Mucosa of descending colon (tissue), 3 donors: ENCODE measurements around the gene GSC2. TPM values are rescaled to one million over a fixed set of nuclear protein-coding genes. Genes with fewer than 3 reads are reported as not detected.
"Not testable (repeated sequence)": the region's sequence is repeated elsewhere in the genome, so short reads cannot be mapped to it uniquely, and the experiment has no call there.

Experiments
- ATAC-seq: fragments of 200-7000 bp; cut with Tn5 transposase; one replicate; pipeline ENCODE4 v1.9.1; 2020; ENCODE audit warnings: mild to moderate bottlenecking, moderate library complexity
- DNase-seq, 3 donors: peaks; one replicate each; pipeline ENCODE4 v3.0.0-alpha.2; 2020
- H3K36me3 ChIP-seq: fragments of 200-600 bp; one replicate; pipeline ENCODE4 v1.8.0; 2021; ENCODE audit warnings: low read depth, mild to moderate bottlenecking
- H3K4me1 ChIP-seq: fragments of 200-600 bp; one replicate; pipeline ENCODE4 v1.8.0; 2021; ENCODE audit warnings: low read depth, mild to moderate bottlenecking
- H3K4me3 ChIP-seq: fragments of 200-600 bp; one replicate; pipeline ENCODE4 v1.8.0; 2021; ENCODE audit warnings: mild to moderate bottlenecking
- H3K9me3 ChIP-seq: fragments of 200-600 bp; one replicate; pipeline ENCODE4 v1.8.0; 2021; ENCODE audit warnings: mild to moderate bottlenecking
- CTCF ChIP-seq: fragments of 200-600 bp; IDR thresholded peaks from one replicate; pipeline ENCODE4 v1.8.0; 2022; ENCODE audit warnings: antibody characterized with exemption, mild to moderate bottlenecking
- intact Hi-C, 2 donors: fragments of 100-400 bp; cut with DNase I in 1 of 2; cut with micrococcal nuclease in 1 of 2; formaldehyde crosslinking; loops; one replicate each; pipeline versions ENCODE4 v1.11.0 to v1.11.1; 2022; cut with DNase I, micrococcal nuclease
- total RNA-seq, 3 donors: library from RNA; stranded (reverse); fragmentation: NEBNext Ultra II Directional in 2 of 3; extraction: Animal tissue kit (Norgen Biotek cat#: 25700) in 2 of 3; gene quantifications; one replicate each; pipeline versions ENCODE4 v1.2.1 to v1.2.4, GENCODE V29; 2021 to 2023
- donor health status: DM: no; HTN: no; CAD: no; lungs with moderate emphysema.
- donor health status: DM: no; HTN: no; CAD: no.
- donor health status: DM: no; HTN: yes; CAD: no.

Gene GSC2
- total RNA-seq, 3 donors from 2014 or later: not detected

GRCh38 chr22:19167106-19167869 lies 17.2 kb upstream of the GSC2 start:
- peaks cover 17% of the 10 kb centered on the region for H3K4me1 ChIP-seq
- intact Hi-C loops: no loop called here
- DNase-seq: no peak
- no peak overlapping the region for H3K4me3 ChIP-seq
- H3K9me3 ChIP-seq: no peaks in the 10 kb centered on the region
- no peak for TF ChIP-seq CTCF
- ATAC-seq: no peak
- H3K36me3 ChIP-seq: no peaks in the 10 kb centered on the region

- Histone ChIP-seq H3K4me3 (no peak overlapping the region), H3K9me3 (no peaks in the 10 kb centered on the region), H3K36me3 (no peaks in the 10 kb centered on the region), H3K4me1 (peaks cover 13% of the 10 kb centered on the region)
- DNase-seq (no peak), ATAC-seq (no peak)
- intact Hi-C loops: no loop called here
- TF ChIP-seq CTCF: no peak
These were observed 16.3 kb upstream of the GSC2 start for GRCh38 chr22:19166421-19166820.

- TF ChIP-seq CTCF: no peak
- Histone ChIP-seq H3K9me3 (no peaks in the 10 kb centered on the region), H3K4me3 (no peak overlapping the region), H3K4me1 (peaks cover 3% of the 10 kb centered on the region), H3K36me3 (no peaks in the 10 kb centered on the region)
- ATAC-seq (no peak), DNase-seq (no peak)
- intact Hi-C loops: no loop called here
These were observed 14.3 kb upstream of the GSC2 start for GRCh38 chr22:19164425-19164824.

- ATAC-seq, H3K4me1 ChIP-seq, intact Hi-C loops, H3K36me3 ChIP-seq, DNase-seq, H3K9me3 ChIP-seq, H3K4me3 ChIP-seq: not testable (repeated sequence)
These were observed 8.6 kb upstream of the GSC2 start for GRCh38 chr22:19158649-19159048.

GRCh38 chr22:19156109-19156508 lies 6.0 kb upstream of the GSC2 start:
- intact Hi-C loops, H3K4me3 ChIP-seq, DNase-seq, H3K9me3 ChIP-seq, H3K36me3 ChIP-seq, H3K4me1 ChIP-seq, ATAC-seq: not testable (repeated sequence)

- ATAC-seq: no peak
- H3K4me3 ChIP-seq: no peak overlapping the region
- intact Hi-C loops: no loop called here
- DNase-seq: no peak
- H3K36me3 ChIP-seq: no peaks in the 10 kb centered on the region
- peaks cover 3% of the 10 kb centered on the region for H3K4me1 ChIP-seq
- TF ChIP-seq CTCF: no peak
- no peaks in the 10 kb centered on the region for H3K9me3 ChIP-seq
These were observed 3.1 kb upstream of the GSC2 start for GRCh38 chr22:19152942-19153883.
